Activated naive CD8-positive, alpha-beta T cell treated with anti-CD3 and anti-CD28 coated beads, Interleukin-2, amount 50 U/mL, for 24 hours (primary cell): ENCODE data around the gene EIF4A3.

Experiments
- ATAC-seq: fragments of 150-1000 bp; cut with Tn5 transposase; one replicate; pipeline ENCODE4 v1.10.0; 2021
- DNase-seq: peaks from one replicate; pipeline ENCODE4 v3.0.0; 2021
- H3K27ac Mint-ChIP-seq: one replicate; pipeline ENCODE4 v1.8.0; 2021; ENCODE audit warnings: mild to moderate bottlenecking, mixed read lengths
- H3K27me3 Mint-ChIP-seq: one replicate; pipeline ENCODE4 v1.8.0; 2021; ENCODE audit warnings: mixed read lengths
- H3K36me3 Mint-ChIP-seq: one replicate; pipeline ENCODE4 v1.8.0; 2021; ENCODE audit warnings: low read depth, mixed read lengths
- H3K4me1 Mint-ChIP-seq: one replicate; pipeline ENCODE4 v1.8.0; 2021; ENCODE audit warnings: mixed read lengths
- H3K4me3 Mint-ChIP-seq: one replicate; pipeline ENCODE4 v1.8.0; 2021; ENCODE audit warnings: mild to moderate bottlenecking, moderate library complexity, mixed read lengths
- H3K9me3 Mint-ChIP-seq: one replicate; pipeline ENCODE4 v1.8.0; 2021; ENCODE audit warnings: mixed read lengths

EIF4A3 gene

DNA sequence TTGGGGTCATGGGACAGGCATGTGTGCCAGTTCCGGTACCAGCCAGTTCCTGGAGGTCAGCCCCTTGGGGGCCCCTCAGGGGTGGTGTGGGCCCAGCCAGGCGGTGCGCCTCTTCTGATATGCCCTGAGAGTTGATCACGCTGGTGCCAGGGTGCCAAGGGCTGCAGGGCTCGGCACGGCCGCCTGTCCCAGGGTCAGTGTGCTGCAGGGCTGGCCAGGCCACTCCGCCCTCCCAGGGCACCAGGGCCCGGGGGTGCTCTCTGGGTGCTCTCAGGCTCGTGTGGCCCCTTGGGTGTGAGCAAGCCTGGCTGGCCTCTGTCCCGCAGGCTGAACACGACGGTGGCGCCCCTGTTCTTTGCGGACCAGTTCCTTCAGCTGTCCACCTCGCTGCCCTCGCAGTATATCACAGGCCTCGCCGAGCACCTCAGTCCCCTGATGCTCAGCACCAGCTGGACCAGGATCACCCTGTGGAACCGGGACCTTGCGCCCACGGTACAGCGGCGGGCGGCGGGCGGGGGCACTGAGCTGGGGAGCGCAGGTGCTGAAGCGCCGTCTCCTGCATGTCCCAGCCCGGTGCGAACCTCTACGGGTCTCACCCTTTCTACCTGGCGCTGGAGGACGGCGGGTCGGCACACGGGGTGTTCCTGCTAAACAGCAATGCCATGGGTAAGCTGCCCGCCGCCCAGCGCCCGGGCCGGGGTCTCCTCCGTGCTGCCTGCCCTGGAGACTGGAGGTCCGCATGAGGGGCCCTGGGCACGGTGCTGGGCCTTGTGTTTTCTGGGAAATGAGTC, 39.5 kb downstream of the EIF4A3 start:
- H3K9me3 Mint-ChIP-seq = no peaks in the 10 kb centered on the region
- H3K27me3 Mint-ChIP-seq = no peaks in the 10 kb centered on the region
- H3K27ac Mint-ChIP-seq = no peak overlapping the region
- H3K4me3 Mint-ChIP-seq = no peak overlapping the region
- H3K4me1 Mint-ChIP-seq = peaks cover 9% of the 10 kb centered on the region
- ATAC-seq = no peak
- H3K36me3 Mint-ChIP-seq = no peaks in the 10 kb centered on the region
- no peak for DNase-seq

DNA sequence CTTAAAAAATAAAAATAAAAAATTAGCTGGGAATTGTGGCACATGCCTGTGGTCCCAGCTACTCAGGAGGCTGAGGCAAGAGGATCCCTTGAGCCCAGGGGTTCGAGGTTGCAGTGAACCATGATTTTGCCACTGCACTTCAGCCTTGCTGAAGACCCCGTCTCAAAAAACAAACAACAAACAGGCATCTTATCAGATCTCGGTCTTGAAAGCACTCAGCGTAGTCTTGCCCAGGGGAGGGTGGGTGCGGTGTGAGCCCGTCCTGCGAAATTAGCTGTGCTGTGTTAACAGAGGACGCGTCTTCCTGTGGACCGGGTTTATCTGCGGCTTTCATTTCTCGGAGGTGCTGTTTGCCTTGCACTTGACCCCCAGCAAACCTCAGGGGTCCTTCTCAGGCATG, 40.2 kb downstream of the EIF4A3 start:
- H3K36me3 Mint-ChIP-seq = no peaks in the 10 kb centered on the region
- no peaks in the 10 kb centered on the region for H3K9me3 Mint-ChIP-seq
- ATAC-seq (no peak), DNase-seq (no peak)
- H3K4me1 Mint-ChIP-seq = peaks cover 16% of the 10 kb centered on the region
- no peaks in the 10 kb centered on the region for H3K27me3 Mint-ChIP-seq
- H3K4me3 Mint-ChIP-seq = no peak overlapping the region
- no peak overlapping the region for H3K27ac Mint-ChIP-seq

DNA sequence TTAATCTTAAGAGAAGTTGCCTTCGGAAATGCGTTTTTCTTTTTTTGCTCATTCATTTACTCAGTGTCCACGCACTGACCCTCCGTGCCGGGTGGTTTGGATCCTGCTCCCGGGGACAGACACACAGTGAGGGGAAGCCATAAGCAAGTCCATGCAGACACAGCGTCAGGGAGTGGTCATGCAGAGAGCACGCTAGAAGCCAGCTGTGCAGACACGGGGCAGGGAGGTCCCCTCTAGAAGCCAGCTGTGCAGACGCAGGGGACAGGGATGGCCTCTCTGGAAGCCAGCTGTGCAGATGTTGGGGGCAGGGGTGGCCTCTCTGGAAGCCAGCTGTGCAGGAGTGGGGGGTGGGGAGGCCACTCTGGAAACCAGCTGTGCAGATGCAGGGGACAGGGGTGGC, 40.8 kb downstream of the EIF4A3 start:
- Mint-ChIP-seq H3K36me3 (no peaks in the 10 kb centered on the region), H3K4me3 (no peak overlapping the region), H3K27me3 (no peaks in the 10 kb centered on the region), H3K4me1 (peaks cover 17% of the 10 kb centered on the region), H3K9me3 (no peaks in the 10 kb centered on the region), H3K27ac (no peak overlapping the region)
- ATAC-seq (no peak), DNase-seq (no peak)

DNA sequence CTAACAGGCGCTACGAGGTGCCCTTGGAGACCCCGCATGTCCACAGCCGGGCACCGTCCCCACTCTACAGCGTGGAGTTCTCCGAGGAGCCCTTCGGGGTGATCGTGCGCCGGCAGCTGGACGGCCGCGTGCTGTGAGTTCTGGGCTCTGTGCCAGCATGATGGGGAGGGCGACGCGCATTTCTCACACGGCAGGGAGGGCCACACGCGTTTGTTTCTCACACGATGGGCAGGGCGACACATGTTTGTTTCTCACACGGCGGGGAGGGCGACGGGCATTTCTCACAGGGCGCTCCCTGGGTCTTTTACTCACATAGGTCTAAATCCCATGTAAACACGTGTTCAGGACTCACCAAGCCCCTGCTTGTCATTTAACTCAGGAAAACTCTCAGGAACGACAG, 41.2 kb downstream of the EIF4A3 start:
- no peaks in the 10 kb centered on the region for H3K36me3 Mint-ChIP-seq
- H3K27ac Mint-ChIP-seq = no peak overlapping the region
- no peaks in the 10 kb centered on the region for H3K9me3 Mint-ChIP-seq
- DNase-seq = no peak
- peaks cover 19% of the 10 kb centered on the region for H3K4me1 Mint-ChIP-seq
- no peaks in the 10 kb centered on the region for H3K27me3 Mint-ChIP-seq
- ATAC-seq = no peak
- H3K4me3 Mint-ChIP-seq = no peak overlapping the region

DNA sequence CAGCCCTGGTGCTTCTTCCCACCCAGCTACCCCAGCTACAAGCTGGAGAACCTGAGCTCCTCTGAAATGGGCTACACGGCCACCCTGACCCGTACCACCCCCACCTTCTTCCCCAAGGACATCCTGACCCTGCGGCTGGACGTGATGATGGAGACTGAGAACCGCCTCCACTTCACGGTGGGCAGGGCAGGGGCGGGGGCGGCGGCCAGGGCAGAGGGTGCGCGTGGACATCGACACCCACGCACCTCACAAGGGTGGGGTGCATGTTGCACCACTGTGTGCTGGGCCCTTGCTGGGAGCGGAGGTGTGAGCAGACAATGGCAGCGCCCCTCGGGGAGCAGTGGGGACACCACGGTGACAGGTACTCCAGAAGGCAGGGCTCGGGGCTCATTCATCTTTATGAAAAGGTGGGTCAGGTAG, 42.0 kb downstream of the EIF4A3 start:
- ATAC-seq (no peak), DNase-seq (no peak)
- Mint-ChIP-seq H3K4me3 (no peak overlapping the region), H3K27me3 (no peaks in the 10 kb centered on the region), H3K27ac (no peak overlapping the region), H3K4me1 (peaks cover 27% of the 10 kb centered on the region), H3K9me3 (no peaks in the 10 kb centered on the region), H3K36me3 (no peaks in the 10 kb centered on the region)

DNA sequence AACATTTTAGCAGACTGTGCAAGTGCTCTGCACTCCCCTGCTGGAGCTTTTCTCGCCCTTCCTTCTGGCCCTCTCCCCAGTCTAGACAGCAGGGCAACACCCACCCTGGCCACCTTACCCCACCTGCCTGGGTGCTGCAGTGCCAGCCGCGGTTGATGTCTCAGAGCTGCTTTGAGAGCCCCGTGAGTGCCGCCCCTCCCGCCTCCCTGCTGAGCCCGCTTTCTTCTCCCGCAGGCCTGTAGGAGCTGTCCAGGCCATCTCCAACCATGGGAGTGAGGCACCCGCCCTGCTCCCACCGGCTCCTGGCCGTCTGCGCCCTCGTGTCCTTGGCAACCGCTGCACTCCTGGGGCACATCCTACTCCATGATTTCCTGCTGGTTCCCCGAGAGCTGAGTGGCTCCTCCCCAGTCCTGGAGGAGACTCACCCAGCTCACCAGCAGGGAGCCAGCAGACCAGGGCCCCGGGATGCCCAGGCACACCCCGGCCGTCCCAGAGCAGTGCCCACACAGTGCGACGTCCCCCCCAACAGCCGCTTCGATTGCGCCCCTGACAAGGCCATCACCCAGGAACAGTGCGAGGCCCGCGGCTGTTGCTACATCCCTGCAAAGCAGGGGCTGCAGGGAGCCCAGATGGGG, 42.5 kb downstream of the EIF4A3 start:
- no peaks in the 10 kb centered on the region for H3K27me3 Mint-ChIP-seq
- DNase-seq = no peak
- H3K36me3 Mint-ChIP-seq = no peaks in the 10 kb centered on the region
- H3K4me3 Mint-ChIP-seq = no peak overlapping the region
- peaks cover 33% of the 10 kb centered on the region for H3K4me1 Mint-ChIP-seq
- ATAC-seq = no peak
- no peaks in the 10 kb centered on the region for H3K9me3 Mint-ChIP-seq
- no peak overlapping the region for H3K27ac Mint-ChIP-seq

DNA sequence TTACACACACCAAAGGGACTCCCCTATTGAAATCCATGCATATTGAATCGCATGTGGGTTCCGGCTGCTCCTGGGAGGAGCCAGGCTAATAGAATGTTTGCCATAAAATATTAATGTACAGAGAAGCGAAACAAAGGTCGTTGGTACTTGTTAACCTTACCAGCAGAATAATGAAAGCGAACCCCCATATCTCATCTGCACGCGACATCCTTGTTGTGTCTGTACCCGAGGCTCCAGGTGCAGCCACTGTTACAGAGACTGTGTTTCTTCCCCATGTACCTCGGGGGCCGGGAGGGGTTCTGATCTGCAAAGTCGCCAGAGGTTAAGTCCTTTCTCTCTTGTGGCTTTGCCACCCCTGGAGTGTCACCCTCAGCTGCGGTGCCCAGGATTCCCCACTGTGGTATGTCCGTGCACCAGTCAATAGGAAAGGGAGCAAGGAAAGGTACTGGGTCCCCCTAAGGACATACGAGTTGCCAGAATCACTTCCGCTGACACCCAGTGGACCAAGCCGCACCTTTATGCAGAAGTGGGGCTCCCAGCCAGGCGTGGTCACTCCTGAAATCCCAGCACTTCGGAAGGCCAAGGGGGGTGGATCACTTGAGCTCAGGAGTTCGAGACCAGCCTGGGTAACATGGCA, 43.4 kb downstream of the EIF4A3 start:
- H3K4me1 Mint-ChIP-seq = peaks cover 34% of the 10 kb centered on the region
- peak overlapping the region; percentile 18 for H3K27ac Mint-ChIP-seq
- no peaks in the 10 kb centered on the region for H3K9me3 Mint-ChIP-seq
- H3K4me3 Mint-ChIP-seq = peak overlapping the region; percentile 50
- ATAC-seq = no peak
- DNase-seq = no peak
- no peaks in the 10 kb centered on the region for H3K36me3 Mint-ChIP-seq
- H3K27me3 Mint-ChIP-seq = no peaks in the 10 kb centered on the region

DNA sequence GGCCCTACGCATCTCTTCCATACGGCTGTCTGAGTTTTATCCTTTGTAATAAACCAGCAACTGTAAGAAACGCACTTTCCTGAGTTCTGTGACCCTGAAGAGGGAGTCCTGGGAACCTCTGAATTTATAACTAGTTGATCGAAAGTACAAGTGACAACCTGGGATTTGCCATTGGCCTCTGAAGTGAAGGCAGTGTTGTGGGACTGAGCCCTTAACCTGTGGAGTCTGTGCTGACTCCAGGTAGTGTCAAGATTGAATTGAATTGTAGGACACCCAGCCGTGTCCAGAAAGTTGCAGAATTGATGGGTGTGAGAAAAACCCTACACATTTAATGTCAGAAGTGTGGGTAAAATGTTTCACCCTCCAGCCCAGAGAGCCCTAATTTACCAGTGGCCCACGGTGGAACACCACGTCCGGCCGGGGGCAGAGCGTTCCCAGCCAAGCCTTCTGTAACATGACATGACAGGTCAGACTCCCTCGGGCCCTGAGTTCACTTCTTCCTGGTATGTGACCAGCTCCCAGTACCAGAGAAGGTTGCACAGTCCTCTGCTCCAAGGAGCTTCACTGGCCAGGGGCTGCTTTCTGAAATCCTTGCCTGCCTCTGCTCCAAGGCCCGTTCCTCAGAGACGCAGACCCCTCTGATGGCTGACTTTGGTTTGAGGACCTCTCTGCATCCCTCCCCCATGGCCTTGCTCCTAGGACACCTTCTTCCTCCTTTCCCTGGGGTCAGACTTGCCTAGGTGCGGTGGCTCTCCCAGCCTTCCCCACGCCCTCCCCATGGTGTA, 44.1 kb downstream of the EIF4A3 start:
- ATAC-seq (no peak), DNase-seq (no peak)
- Mint-ChIP-seq H3K36me3 (no peaks in the 10 kb centered on the region), H3K27ac (peak overlapping the region; percentile 18), H3K27me3 (no peaks in the 10 kb centered on the region), H3K4me1 (peaks cover 34% of the 10 kb centered on the region), H3K4me3 (peak overlapping the region; percentile 87), H3K9me3 (no peaks in the 10 kb centered on the region)

DNA sequence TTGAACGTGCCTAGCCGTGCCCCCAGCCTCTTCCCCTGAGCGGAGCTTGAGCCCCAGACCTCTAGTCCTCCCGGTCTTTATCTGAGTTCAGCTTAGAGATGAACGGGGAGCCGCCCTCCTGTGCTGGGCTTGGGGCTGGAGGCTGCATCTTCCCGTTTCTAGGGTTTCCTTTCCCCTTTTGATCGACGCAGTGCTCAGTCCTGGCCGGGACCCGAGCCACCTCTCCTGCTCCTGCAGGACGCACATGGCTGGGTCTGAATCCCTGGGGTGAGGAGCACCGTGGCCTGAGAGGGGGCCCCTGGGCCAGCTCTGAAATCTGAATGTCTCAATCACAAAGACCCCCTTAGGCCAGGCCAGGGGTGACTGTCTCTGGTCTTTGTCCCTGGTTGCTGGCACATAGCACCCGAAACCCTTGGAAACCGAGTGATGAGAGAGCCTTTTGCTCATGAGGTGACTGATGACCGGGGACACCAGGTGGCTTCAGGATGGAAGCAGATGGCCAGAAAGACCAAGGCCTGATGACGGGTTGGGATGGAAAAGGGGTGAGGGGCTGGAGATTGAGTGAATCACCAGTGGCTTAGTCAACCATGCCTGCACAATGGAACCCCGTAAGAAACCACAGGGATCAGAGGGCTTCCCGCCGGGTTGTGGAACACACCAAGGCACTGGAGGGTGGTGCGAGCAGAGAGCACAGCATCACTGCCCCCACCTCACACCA, 44.8 kb downstream of the EIF4A3 start:
- Mint-ChIP-seq H3K4me3 (peak overlapping the region; percentile 87), H3K27ac (peak overlapping the region; percentile 84), H3K4me1 (peaks cover 34% of the 10 kb centered on the region), H3K27me3 (no peaks in the 10 kb centered on the region), H3K9me3 (no peaks in the 10 kb centered on the region), H3K36me3 (no peaks in the 10 kb centered on the region)
- DNase-seq (peak; percentile 29), ATAC-seq (peak; percentile 26)

DNA sequence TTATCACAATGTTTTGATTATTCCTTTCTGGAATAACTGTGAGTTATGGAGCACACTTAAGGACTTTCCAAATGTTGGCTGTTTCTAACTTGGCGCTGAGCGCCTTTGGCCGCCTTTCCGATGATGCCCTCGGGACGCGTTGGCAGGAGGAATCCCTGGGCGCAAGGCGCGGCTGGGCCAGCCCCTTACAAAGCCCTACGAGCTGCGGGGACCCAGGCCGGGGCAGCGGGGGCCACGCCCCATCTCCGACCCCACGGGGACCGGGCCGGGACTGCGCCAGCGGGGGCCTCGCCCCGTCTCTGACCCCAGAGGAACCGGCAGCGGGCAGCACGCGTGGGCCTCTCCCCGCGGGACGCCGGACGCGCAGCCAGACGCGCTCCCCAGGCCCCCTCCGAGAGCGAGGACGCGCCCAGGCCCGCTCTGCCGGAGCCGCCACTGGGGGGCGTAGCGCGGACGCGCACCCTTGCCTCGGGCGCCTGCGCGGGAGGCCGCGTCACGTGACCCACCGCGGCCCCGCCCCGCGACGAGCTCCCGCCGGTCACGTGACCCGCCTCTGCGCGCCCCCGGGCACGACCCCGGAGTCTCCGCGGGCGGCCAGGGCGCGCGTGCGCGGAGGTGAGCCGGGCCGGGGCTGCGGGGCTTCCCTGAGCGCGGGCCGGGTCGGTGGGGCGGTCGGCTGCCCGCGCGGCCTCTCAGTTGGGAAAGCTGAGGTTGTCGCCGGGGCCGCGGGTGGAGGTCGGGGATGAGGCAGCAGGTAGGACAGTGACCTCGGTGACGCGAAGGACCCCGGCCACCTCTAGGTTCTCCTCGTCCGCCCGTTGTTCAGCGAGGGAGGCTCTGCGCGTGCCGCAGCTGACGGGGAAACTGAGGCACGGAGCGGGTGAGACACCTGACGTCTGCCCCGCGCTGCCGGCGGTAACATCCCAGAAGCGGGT, 45.6 kb downstream of the EIF4A3 start, which contains the start of gene GAA:
GAA (plus strand) TSS at position 571 of the 935 bp plus-strand sequence. CDS start 3,006 bp downstream, outside the sequence.
- Mint-ChIP-seq H3K27ac (peak within 1 kb of the TSS; percentile 84), H3K36me3 (no peaks in the 10 kb centered on the region), H3K9me3 (no peaks in the 10 kb centered on the region), H3K4me1 (peaks cover 34% of the 10 kb centered on the region), H3K27me3 (no peaks in the 10 kb centered on the region), H3K4me3 (peak within 1 kb of the TSS; percentile 87)
- DNase-seq (peak; percentile 91), ATAC-seq (peak; percentile 83)

DNA sequence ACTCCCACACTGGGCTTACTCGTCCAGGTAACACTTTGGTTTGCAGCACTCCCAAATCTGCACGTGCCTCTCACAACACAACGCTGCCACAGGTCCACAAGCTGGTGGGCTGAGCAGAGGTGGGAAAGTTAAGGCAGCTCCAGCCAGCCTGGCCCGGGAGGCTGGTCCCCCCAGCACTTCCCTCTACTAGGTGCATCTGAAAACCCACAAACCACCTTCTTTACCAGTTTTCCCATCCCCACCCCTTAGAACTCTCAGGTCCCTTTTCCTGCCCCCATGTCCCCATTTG, 46.9 kb downstream of the EIF4A3 start:
- H3K36me3 Mint-ChIP-seq = no peaks in the 10 kb centered on the region
- H3K4me3 Mint-ChIP-seq = no peak overlapping the region
- DNase-seq (no peak), ATAC-seq (no peak)
- H3K9me3 Mint-ChIP-seq = no peaks in the 10 kb centered on the region
- H3K27me3 Mint-ChIP-seq = no peaks in the 10 kb centered on the region
- H3K4me1 Mint-ChIP-seq = peaks cover 34% of the 10 kb centered on the region
- peak overlapping the region; percentile 9 for H3K27ac Mint-ChIP-seq

DNA sequence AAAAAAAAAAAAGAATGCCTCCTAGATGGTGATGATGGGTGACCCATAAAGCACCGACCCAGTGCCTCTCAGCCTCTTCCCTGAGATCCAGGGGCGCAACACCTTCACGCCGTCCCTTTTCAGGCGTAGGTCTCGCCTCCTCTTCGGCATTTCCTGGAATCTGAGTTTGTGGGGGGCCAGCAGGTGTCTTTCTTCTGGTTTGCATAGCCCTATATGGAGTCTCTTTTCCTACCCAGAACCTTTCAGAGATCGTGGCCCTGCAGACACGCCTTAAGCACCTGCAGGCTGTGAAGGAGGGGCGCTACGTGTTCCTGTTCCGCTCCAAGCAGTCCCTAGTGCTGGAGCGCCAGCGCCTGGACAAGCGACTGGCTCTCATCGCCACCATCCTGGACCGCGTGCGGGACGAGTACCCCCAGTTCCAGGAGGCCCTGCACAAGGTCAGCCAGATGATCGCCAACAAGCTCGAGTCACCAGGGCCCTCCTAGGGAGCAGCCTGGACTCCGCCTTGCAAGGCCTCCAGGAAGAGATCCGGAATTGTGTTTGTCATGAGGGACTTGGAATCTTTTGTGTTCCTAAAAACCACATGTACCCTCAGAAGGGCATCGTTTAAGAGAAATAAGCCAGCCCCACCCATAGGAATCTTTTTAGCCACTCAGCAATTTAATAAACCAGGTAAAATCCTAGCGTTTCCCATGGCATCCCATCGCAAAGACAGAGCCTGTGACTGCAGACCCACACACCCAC, 47.5 kb downstream of the EIF4A3 start:
- Mint-ChIP-seq H3K36me3 (no peaks in the 10 kb centered on the region), H3K9me3 (no peaks in the 10 kb centered on the region), H3K4me1 (peaks cover 34% of the 10 kb centered on the region), H3K27me3 (no peaks in the 10 kb centered on the region), H3K4me3 (no peak overlapping the region), H3K27ac (no peak overlapping the region)
- ATAC-seq (no peak), DNase-seq (no peak)
